ENCODE results near the gene DYNC2I2.

Gene DYNC2I2

GRCh38 chr9:128636024-128636390, 20.6 kb downstream of the DYNC2I2 start:
- peaks cover 14% of the 10 kb centered on the region for H3K36me3 ChIP-seq (ENCODE audit: control insufficient read depth, insufficient read depth, low read length)

DNA sequence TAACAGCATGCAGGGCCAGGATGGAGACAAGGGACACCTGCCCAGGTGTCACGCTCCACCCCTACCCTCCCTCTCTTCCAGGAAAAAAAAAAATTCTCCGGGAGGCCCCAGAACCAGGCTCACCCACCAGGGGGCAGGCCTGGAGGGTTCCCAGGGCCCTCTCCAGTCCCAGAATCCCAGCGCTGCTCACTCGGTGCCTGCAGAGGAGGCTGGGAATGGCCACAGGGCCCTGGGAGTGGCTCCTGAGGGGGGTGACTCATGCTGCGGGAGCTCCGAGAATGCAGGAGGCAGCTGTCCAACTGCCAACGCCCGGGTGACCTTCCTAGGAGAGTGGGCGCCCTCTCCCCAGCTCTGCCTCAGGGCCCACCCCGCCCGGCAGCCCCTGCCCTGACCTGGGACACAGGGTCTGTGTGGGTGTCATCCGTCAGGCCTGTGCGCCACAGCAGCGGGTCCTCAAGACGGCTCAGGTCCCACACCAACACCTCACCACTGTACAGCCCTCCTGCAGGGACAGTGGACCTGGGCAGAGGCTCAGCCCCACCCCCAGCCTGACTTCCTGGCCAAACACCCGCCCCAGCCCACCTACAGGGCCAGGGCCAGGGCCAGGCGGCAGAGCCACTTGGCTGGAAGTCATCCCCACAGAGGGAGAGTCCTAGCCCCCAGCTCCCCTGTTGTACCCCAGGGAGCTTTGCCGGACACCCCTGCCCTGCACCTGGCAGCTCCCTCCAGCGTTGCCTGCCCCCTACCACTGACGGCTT, 21.2 kb downstream of the DYNC2I2 start:
- Histone ChIP-seq H3K79me1 (ENCODE audit: low read length) (no peaks in the 10 kb centered on the region), H2BK5ac (ENCODE audit: low read length) (no peak overlapping the region), H3K4ac (ENCODE audit: low read depth, low read length) (no peak overlapping the region), H4K8ac (ENCODE audit: low read depth, low read length) (no peak overlapping the region), H4K5ac (ENCODE audit: low read length) (no peak overlapping the region), H3K56ac (ENCODE audit: low read length) (peak overlapping the region; percentile 81), H3K18ac (ENCODE audit: low read length) (peak overlapping the region; percentile 7), H2BK120ac (ENCODE audit: low read depth, low read length) (no peak overlapping the region), H2AK5ac (ENCODE audit: low read length) (no peak overlapping the region), H3K4me1 (ENCODE audit: control insufficient read depth, low read depth, low read length) (no peaks in the 10 kb centered on the region), H3K4me3 (ENCODE audit: low read length) (no peak overlapping the region), H3K27me3 (ENCODE audit: insufficient read depth, low read length, poor library complexity) (no peaks in the 10 kb centered on the region), H3K9ac (ENCODE audit: low read length) (peak overlapping the region; percentile 20), H3K79me2 (ENCODE audit: control insufficient read depth, insufficient read depth, low read length) (no peaks in the 10 kb centered on the region), H3K23ac (ENCODE audit: low read length) (no peak overlapping the region), H3K27ac (ENCODE audit: low read depth, low read length) (peak overlapping the region; percentile 6), H3K4me2 (ENCODE audit: low read length) (no peak overlapping the region), H2BK15ac (replicated peaks; ENCODE audit: low read depth) (no peak overlapping the region), H3K36me3 (ENCODE audit: control insufficient read depth, insufficient read depth, low read length) (peaks cover 13% of the 10 kb centered on the region)
- WGBS (ENCODE audit: extremely low coverage, insufficient coverage, low lambda C conversion rate) = no CpG with 5 or more reads among the region's 20 CpGs
- DNase-seq = peak; percentile 99

More at GRCh38 chr9:128636024-128636390, 20.6 kb downstream of the DYNC2I2 start:
- no peak overlapping the region for H3K23ac ChIP-seq (ENCODE audit: low read length)
- no peak overlapping the region for H3K4ac ChIP-seq (ENCODE audit: low read depth, low read length)
- H2BK5ac ChIP-seq (ENCODE audit: low read length) = no peak overlapping the region
- H3K56ac ChIP-seq (ENCODE audit: low read length) = peak overlapping the region; percentile 81
- DNase-seq = peak; percentile 91
- no peak overlapping the region for H2BK120ac ChIP-seq (ENCODE audit: low read depth, low read length)
- WGBS (ENCODE audit: extremely low coverage, insufficient coverage, low lambda C conversion rate) = no CpG with 5 or more reads among the region's 16 CpGs
- no peak overlapping the region for H4K5ac ChIP-seq (ENCODE audit: low read length)
- H3K9ac ChIP-seq (ENCODE audit: low read length) = peak overlapping the region; percentile 36
- H3K27ac ChIP-seq (ENCODE audit: low read depth, low read length) = peak overlapping the region; percentile 6
- H3K79me2 ChIP-seq (ENCODE audit: control insufficient read depth, insufficient read depth, low read length) = no peaks in the 10 kb centered on the region
- H2BK15ac ChIP-seq (replicated peaks; ENCODE audit: low read depth) = no peak overlapping the region
- H3K79me1 ChIP-seq (ENCODE audit: low read length) = no peaks in the 10 kb centered on the region
- no peaks in the 10 kb centered on the region for H3K4me1 ChIP-seq (ENCODE audit: control insufficient read depth, low read depth, low read length)
- peak overlapping the region; percentile 7 for H3K18ac ChIP-seq (ENCODE audit: low read length)
- no peak overlapping the region for H3K4me2 ChIP-seq (ENCODE audit: low read length)
- no peak overlapping the region for H2AK5ac ChIP-seq (ENCODE audit: low read length)
- no peak overlapping the region for H3K4me3 ChIP-seq (ENCODE audit: low read length)
- H3K27me3 ChIP-seq (ENCODE audit: insufficient read depth, low read length, poor library complexity) = no peaks in the 10 kb centered on the region
- H4K8ac ChIP-seq (ENCODE audit: low read depth, low read length) = no peak overlapping the region

DNA sequence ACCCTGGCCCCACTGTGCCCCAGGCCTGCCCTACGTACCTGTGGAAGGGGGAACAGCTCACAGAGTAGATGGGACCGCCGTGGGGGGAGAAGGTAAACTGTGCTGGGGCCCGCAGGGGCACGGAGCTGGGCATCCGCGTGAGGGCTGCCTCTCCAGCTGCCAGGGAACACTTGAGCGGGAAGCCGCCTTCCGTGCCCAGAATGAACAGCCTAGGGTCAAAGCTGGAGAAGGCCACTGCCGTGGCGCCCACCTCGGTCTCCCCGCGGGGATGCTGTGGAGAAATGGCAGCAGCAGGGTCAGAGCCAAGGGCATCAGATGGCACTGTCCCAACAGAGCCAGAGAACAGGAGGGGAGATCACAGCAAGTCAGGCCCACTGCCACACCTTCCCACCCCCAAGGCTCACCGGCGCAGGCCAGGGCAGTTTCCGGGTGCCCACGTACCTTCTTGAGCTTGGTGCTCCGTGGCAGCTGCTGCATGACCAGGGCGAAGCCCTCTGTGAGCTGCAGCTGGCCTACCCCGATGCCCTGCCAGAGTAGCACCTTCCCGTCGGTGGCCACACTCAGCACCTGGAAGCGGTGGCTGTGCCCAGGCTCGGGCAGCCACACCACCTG, 21.9 kb downstream of the DYNC2I2 start:
- Histone ChIP-seq H3K27ac (ENCODE audit: low read depth, low read length) (no peak overlapping the region), H3K4ac (ENCODE audit: low read depth, low read length) (no peak overlapping the region), H4K8ac (ENCODE audit: low read depth, low read length) (no peak overlapping the region), H2BK15ac (replicated peaks; ENCODE audit: low read depth) (no peak overlapping the region), H3K36me3 (ENCODE audit: control insufficient read depth, insufficient read depth, low read length) (peaks cover 16% of the 10 kb centered on the region), H3K27me3 (ENCODE audit: insufficient read depth, low read length, poor library complexity) (no peaks in the 10 kb centered on the region), H3K4me3 (ENCODE audit: low read length) (no peak overlapping the region), H4K5ac (ENCODE audit: low read length) (no peak overlapping the region), H2AK5ac (ENCODE audit: low read length) (no peak overlapping the region), H3K56ac (ENCODE audit: low read length) (no peak overlapping the region), H2BK120ac (ENCODE audit: low read depth, low read length) (no peak overlapping the region), H3K23ac (ENCODE audit: low read length) (no peak overlapping the region), H3K9ac (ENCODE audit: low read length) (no peak overlapping the region), H3K79me1 (ENCODE audit: low read length) (no peaks in the 10 kb centered on the region), H3K79me2 (ENCODE audit: control insufficient read depth, insufficient read depth, low read length) (no peaks in the 10 kb centered on the region), H3K18ac (ENCODE audit: low read length) (no peak overlapping the region), H3K4me2 (ENCODE audit: low read length) (no peak overlapping the region), H2BK5ac (ENCODE audit: low read length) (no peak overlapping the region), H3K4me1 (ENCODE audit: control insufficient read depth, low read depth, low read length) (no peaks in the 10 kb centered on the region)
- DNase-seq = no peak
- no CpG with 5 or more reads among the region's 26 CpGs for WGBS (ENCODE audit: extremely low coverage, insufficient coverage, low lambda C conversion rate)

DNA sequence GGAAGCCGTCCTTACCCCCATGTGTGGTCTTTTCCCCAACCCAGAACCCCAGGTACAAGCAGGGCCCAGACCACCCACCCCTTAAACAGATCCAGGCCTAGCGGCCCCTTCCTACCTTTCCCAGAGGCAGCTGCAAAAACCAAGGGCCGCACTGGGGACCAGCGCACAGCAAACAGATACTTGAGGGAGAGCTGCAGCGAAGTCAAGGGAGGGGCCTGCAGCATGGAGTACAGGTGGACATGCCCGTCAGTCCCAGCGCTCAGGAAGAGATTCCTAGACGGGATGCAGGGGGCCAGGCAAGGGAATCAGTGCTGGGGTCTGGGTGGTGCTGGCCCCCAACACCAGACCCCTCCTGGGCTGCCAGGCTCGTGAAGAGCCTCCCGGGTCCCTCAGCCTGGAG, 22.5 kb downstream of the DYNC2I2 start:
- Histone ChIP-seq H3K36me3 (ENCODE audit: control insufficient read depth, insufficient read depth, low read length) (peaks cover 17% of the 10 kb centered on the region), H4K5ac (ENCODE audit: low read length) (no peak overlapping the region), H3K79me2 (ENCODE audit: control insufficient read depth, insufficient read depth, low read length) (no peaks in the 10 kb centered on the region), H3K18ac (ENCODE audit: low read length) (no peak overlapping the region), H3K79me1 (ENCODE audit: low read length) (no peaks in the 10 kb centered on the region), H2BK120ac (ENCODE audit: low read depth, low read length) (no peak overlapping the region), H2AK5ac (ENCODE audit: low read length) (no peak overlapping the region), H2BK5ac (ENCODE audit: low read length) (no peak overlapping the region), H3K4me1 (ENCODE audit: control insufficient read depth, low read depth, low read length) (no peaks in the 10 kb centered on the region), H3K4me2 (ENCODE audit: low read length) (no peak overlapping the region), H3K9ac (ENCODE audit: low read length) (no peak overlapping the region), H3K27me3 (ENCODE audit: insufficient read depth, low read length, poor library complexity) (no peaks in the 10 kb centered on the region), H2BK15ac (replicated peaks; ENCODE audit: low read depth) (no peak overlapping the region), H3K56ac (ENCODE audit: low read length) (no peak overlapping the region), H3K27ac (ENCODE audit: low read depth, low read length) (no peak overlapping the region), H4K8ac (ENCODE audit: low read depth, low read length) (no peak overlapping the region), H3K4me3 (ENCODE audit: low read length) (no peak overlapping the region), H3K23ac (ENCODE audit: low read length) (no peak overlapping the region), H3K4ac (ENCODE audit: low read depth, low read length) (no peak overlapping the region)
- no CpG with 5 or more reads among the region's 10 CpGs for WGBS (ENCODE audit: extremely low coverage, insufficient coverage, low lambda C conversion rate)
- no peak for DNase-seq

GRCh38 chr9:128633601-128634000, 23.0 kb downstream of the DYNC2I2 start:
- no peak overlapping the region for H4K8ac ChIP-seq (ENCODE audit: low read depth, low read length)
- H3K18ac ChIP-seq (ENCODE audit: low read length) = no peak overlapping the region
- no peak overlapping the region for H3K4me3 ChIP-seq (ENCODE audit: low read length)
- H3K23ac ChIP-seq (ENCODE audit: low read length) = no peak overlapping the region
- no peak overlapping the region for H2BK5ac ChIP-seq (ENCODE audit: low read length)
- no peaks in the 10 kb centered on the region for H3K79me1 ChIP-seq (ENCODE audit: low read length)
- H2BK15ac ChIP-seq (replicated peaks; ENCODE audit: low read depth) = no peak overlapping the region
- no peak overlapping the region for H4K5ac ChIP-seq (ENCODE audit: low read length)
- H2BK120ac ChIP-seq (ENCODE audit: low read depth, low read length) = no peak overlapping the region
- H3K56ac ChIP-seq (ENCODE audit: low read length) = no peak overlapping the region
- H3K4me1 ChIP-seq (ENCODE audit: control insufficient read depth, low read depth, low read length) = no peaks in the 10 kb centered on the region
- H3K36me3 ChIP-seq (ENCODE audit: control insufficient read depth, insufficient read depth, low read length) = peaks cover 15% of the 10 kb centered on the region
- no peak overlapping the region for H3K4ac ChIP-seq (ENCODE audit: low read depth, low read length)
- H3K4me2 ChIP-seq (ENCODE audit: low read length) = no peak overlapping the region
- WGBS (ENCODE audit: extremely low coverage, insufficient coverage, low lambda C conversion rate) = no CpG with 5 or more reads among the region's 11 CpGs
- H3K27me3 ChIP-seq (ENCODE audit: insufficient read depth, low read length, poor library complexity) = no peaks in the 10 kb centered on the region
- no peaks in the 10 kb centered on the region for H3K79me2 ChIP-seq (ENCODE audit: control insufficient read depth, insufficient read depth, low read length)
- H3K27ac ChIP-seq (ENCODE audit: low read depth, low read length) = no peak overlapping the region
- no peak overlapping the region for H2AK5ac ChIP-seq (ENCODE audit: low read length)
- H3K9ac ChIP-seq (ENCODE audit: low read length) = no peak overlapping the region
- no peak for DNase-seq

Data from mesendoderm (in vitro differentiated cells).